ENCODE data around the gene XDH.

The XDH gene

GRCh38 chr2:31327505-31327904 lies 87.0 kb downstream of the XDH start:
- no peak for DNase-seq

GRCh38 chr2:31324016-31324633 lies 90.4 kb downstream of the XDH start:
- no peak for DNase-seq

- no peak for DNase-seq
Observed at GRCh38 chr2:31322371-31322770, 92.2 kb downstream of the XDH start.

GRCh38 chr2:31319406-31320175 lies 95.0 kb downstream of the XDH start:
- DNase-seq, result no peak

- no peak for DNase-seq
Observed at GRCh38 chr2:31318361-31319336, 95.9 kb downstream of the XDH start.

- DNase-seq, result no peak
Observed at GRCh38 chr2:31317396-31317795, 97.1 kb downstream of the XDH start.

- no peak for DNase-seq
Observed at GRCh38 chr2:31314761-31315160, 99.8 kb downstream of the XDH start.

GRCh38 chr2:31312898-31313297 lies 101.6 kb downstream of the XDH start:
- no peak for DNase-seq

GRCh38 chr2:31304816-31305215 lies 109.7 kb downstream of the XDH start:
- no peak for DNase-seq

GRCh38 chr2:31302940-31303563 lies 111.5 kb downstream of the XDH start:
- no peak for DNase-seq

GRCh38 chr2:31300309-31300708 lies 114.2 kb downstream of the XDH start:
- DNase-seq, result no peak

- no peak for DNase-seq
Observed at GRCh38 chr2:31299547-31299946, 115.0 kb downstream of the XDH start.

GRCh38 chr2:31297751-31298150 lies 116.8 kb downstream of the XDH start:
- no peak for DNase-seq

GRCh38 chr2:31296641-31297287 lies 117.8 kb downstream of the XDH start:
- no peak for DNase-seq

- DNase-seq, result no peak
Observed at GRCh38 chr2:31294196-31294595, 120.3 kb downstream of the XDH start.

GRCh38 chr2:31287654-31288053 lies 126.9 kb downstream of the XDH start:
- no peak for DNase-seq

- no peak for DNase-seq
Observed at GRCh38 chr2:31286961-31287550, 127.5 kb downstream of the XDH start.

GRCh38 chr2:31286230-31286629 lies 128.3 kb downstream of the XDH start:
- DNase-seq, result no peak

Data from activated CD4-positive, CD25-positive, alpha-beta regulatory T cell (primary cell).